HepG2 (cell line): ENCODE results near the gene POLRMT. TPM values are rescaled to one million over a fixed set of nuclear protein-coding genes. Genes with fewer than 3 reads are reported as not detected.
A peak's percentile ranks its signal among the peaks of the same experiment; 100 is the strongest.

Experiments
- ARNT2 ChIP-seq: sonication (generic); formaldehyde crosslinking; IDR thresholded peaks from 2 replicates; pipeline ENCODE4 v1.8.0; 2022; ENCODE audit warnings: mild to moderate bottlenecking, low read depth, missing genetic modification reagents, moderate library complexity
- CHD2 ChIP-seq: IDR thresholded peaks from 2 replicates; pipeline ENCODE4 v1.6.1; 2011; ENCODE audit warnings: low read depth, low read length, improper control_type of control experiment
- ETS1 ChIP-seq: sonication (generic); formaldehyde crosslinking; IDR thresholded peaks from 2 replicates; pipeline ENCODE4 v1.4.0; 2020; ENCODE audit warnings: missing genetic modification reagents
- MAFG ChIP-seq: sonication (generic); formaldehyde crosslinking; IDR thresholded peaks from 2 replicates; pipeline ENCODE4 v1.5.1; 2020; ENCODE audit warnings: mild to moderate bottlenecking, missing genetic modification reagents
- MATR3 ChIP-seq: sonication (generic); formaldehyde crosslinking; IDR thresholded peaks from 2 replicates; pipeline ENCODE4 v1.4.0; 2020; ENCODE audit warnings: missing genetic modification reagents
- NFE2 ChIP-seq: sonication (generic); formaldehyde crosslinking; IDR thresholded peaks from 2 replicates; pipeline ENCODE4 v1.4.0; 2020; ENCODE audit warnings: missing genetic modification reagents
- PBX2 ChIP-seq: IDR thresholded peaks from 2 replicates; pipeline ENCODE4 v1.6.1; 2016; ENCODE audit warnings: control low read depth
- RCOR2 ChIP-seq: IDR thresholded peaks from 2 replicates; pipeline ENCODE4 v1.6.1; 2016; ENCODE audit warnings: missing biosample characterization, missing genetic modification reagents
- SNAPC2 ChIP-seq: sonication (generic); formaldehyde crosslinking; IDR thresholded peaks from 2 replicates; pipeline ENCODE4 v1.8.1; 2022; ENCODE audit warnings: mild to moderate bottlenecking, missing genetic modification reagents
- THAP9 ChIP-seq: sonication (generic); formaldehyde crosslinking; IDR thresholded peaks from 2 replicates; pipeline ENCODE4; 2020; ENCODE audit warnings: missing genetic modification reagents, mild to moderate bottlenecking, borderline replicate concordance
- U2AF1 ChIP-seq: fragments of 200-400 bp; formaldehyde crosslinking; optimal IDR thresholded peaks from 2 replicates; pipeline ENCODE3; 2017; ENCODE audit warnings: mild to moderate bottlenecking, low read depth, low read length
- ZBTB20 ChIP-seq: sonication (generic); formaldehyde crosslinking; IDR thresholded peaks from 2 replicates; pipeline ENCODE4 v1.8.1; 2023; ENCODE audit warnings: missing genetic modification reagents, low read depth, mild to moderate bottlenecking, borderline replicate concordance
- ZFP62 ChIP-seq: sonication (generic); formaldehyde crosslinking; IDR thresholded peaks from 2 replicates; pipeline ENCODE4 v1.4.0; 2020; ENCODE audit warnings: missing genetic modification reagents
- ZNF263 ChIP-seq: sonication (generic); formaldehyde crosslinking; IDR thresholded peaks from 2 replicates; pipeline ENCODE4 v1.4.0; 2020; ENCODE audit warnings: missing genetic modification reagents
- ZNF318 ChIP-seq: sonication (generic); formaldehyde crosslinking; IDR thresholded peaks from 2 replicates; pipeline ENCODE4 v1.4.0; 2020; ENCODE audit warnings: mild to moderate bottlenecking, missing genetic modification reagents
- ZNF547 ChIP-seq: sonication (generic); formaldehyde crosslinking; IDR thresholded peaks from 2 replicates; pipeline ENCODE4 v1.5.1; 2020; ENCODE audit warnings: mild to moderate bottlenecking, missing genetic modification reagents
- polyA plus RNA-seq, 8 experiments: library from polyadenylated mRNA; depleted of rRNA in 3 of 8; stranded (reverse) in 7 of 8; unstranded in 1 of 8; fragments of >200 nt; fragmentation: Illumina TruSeq in 4 of 8; extraction: Trizol in 4 of 8; gene quantifications; 2 replicates each; pipeline versions ENCODE4 v1.2.1 to v1.2.3, GENCODE V29; 2011 to 2016; ENCODE audit warnings: low read depth in 4 of 8, missing spikeins in 1 of 8, mixed read lengths in 1 of 8; ENCODE audit not compliant: insufficient read depth in 1 of 8
- total RNA-seq, 5 experiments: library from RNA; depleted of rRNA; stranded (reverse); fragments of >200 nt; fragmentation: Illumina TruSeq; extraction: Trizol; gene quantifications; 2 replicates each; pipeline ENCODE4 v1.2.3, GENCODE V29; 2016; ENCODE audit warnings: low read depth in 1 of 5

POLRMT gene
- total and polyA plus RNA-seq, 2 of the 13 experiments (the other 11 are each of a cell fraction or from before 2014, with no cell fraction given): 78.0 to 101 TPM

- no peak for TF ChIP-seq ZNF318 (CRISPR knock-in tag)
- TF ChIP-seq U2AF1: peak; percentile 88
- TF ChIP-seq NFE2 (CRISPR knock-in tag): no peak
- no peak for TF ChIP-seq MATR3
- TF ChIP-seq ZNF263 (CRISPR knock-in tag): peak; percentile 62
- peak; percentile 83 for TF ChIP-seq PBX2 (CRISPR knock-in tag)
- no peak for TF ChIP-seq ZBTB20 (CRISPR knock-in tag)
- no peak for TF ChIP-seq ZFP62
- TF ChIP-seq ZNF547 (CRISPR knock-in tag): no peak
- TF ChIP-seq SNAPC2: no peak
- TF ChIP-seq ETS1 (CRISPR knock-in tag): no peak
- TF ChIP-seq THAP9 (CRISPR knock-in tag): no peak
- TF ChIP-seq RCOR2 (CRISPR knock-in tag): no peak
- TF ChIP-seq MAFG (CRISPR knock-in tag): no peak
- no peak for TF ChIP-seq ARNT2 (CRISPR knock-in tag)
- TF ChIP-seq CHD2: 0 out of 2 replicates have a peak, but pooled peaks have one; percentile 19
Measured at GRCh38 chr19:633068-633785, at the start of gene POLRMT (continued).
